Measurements from ENCODE around the gene SULF2.

SULF2 gene

DNA sequence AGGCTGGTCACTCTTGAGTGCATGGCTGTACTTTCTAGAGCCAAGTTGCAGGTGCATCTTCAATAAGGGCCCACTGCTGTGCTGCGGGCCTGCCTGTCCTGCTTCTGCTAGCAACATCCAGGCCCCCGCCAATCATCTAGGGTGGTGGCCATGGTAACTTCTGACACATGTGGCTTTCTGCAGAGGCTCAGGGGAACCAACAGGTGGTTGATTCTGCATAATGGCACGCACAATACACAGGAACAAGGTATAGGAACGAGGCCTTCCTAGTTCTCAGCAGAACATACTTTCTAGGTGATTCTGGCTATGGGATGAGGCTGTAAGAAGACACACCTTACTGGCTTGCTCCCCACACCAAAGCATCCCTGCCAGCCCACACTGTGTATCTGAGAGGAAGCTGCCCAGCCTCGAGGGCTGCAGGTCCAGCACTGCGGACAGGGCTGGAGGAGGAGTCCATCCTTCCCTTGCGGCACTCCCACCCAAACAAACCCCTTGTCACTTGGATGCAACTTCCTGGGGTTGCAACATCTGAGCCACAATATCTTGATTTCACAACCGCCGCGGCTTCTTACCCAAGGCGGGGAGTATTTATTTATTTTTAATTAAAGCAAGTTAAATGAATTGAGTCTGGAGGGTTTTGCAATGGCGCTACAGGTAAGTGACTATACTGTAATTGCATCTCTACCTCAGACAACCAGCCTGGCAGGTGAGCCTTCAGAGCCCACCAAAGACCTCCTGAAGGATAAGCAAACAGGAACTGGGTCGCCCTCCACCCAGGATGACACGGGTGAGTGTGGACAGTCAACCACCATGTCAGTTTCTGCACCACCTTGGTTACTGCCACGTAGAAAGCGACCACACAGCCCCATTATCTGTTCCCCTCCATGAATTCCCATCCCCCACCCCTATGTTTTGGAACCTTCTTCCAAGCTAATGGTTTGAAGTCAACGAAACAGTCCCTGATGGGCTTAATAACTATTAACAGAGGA is 49.6 kb downstream of the SULF2 start:
- DNase-seq: peak; percentile 22

DNA sequence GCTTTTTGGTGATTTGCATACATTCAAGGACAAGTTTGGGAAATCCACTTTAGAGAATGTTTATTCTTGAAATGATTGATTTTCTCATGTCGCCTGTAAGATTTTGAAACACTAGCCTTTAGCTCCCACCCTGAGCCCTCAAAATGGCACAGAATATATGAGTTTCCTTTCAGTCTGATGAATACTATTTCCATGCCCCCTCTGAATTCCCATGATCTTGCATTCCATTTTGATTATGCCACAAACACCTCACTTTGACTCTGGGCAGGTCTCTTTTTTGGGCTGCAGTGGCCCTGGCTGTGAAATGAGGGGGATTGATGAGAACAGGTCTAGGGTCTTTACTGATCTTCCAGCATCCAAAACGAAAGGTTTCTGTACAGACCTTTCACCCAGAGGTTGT is 50.4 kb downstream of the SULF2 start:
- DNase-seq: no peak

DNA sequence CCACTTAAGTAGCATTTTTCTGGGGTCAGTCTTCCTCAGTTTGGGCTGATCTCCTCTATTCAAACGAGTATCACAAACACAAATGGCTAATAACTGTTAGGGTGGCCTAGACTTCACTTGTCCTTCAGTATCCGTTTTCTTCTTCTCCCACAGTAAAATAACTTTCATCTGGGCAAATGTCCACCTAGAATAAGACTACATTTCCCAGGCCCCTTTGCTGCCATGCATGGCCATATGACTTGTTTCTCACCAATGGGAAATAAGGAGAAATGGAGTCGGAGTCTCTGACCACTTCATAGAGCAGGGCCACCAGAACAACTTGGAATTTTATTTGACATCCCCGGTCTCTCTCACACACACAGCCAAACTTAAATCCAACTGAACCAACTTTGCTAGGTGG is 51.4 kb downstream of the SULF2 start:
- no peak for DNase-seq

DNA sequence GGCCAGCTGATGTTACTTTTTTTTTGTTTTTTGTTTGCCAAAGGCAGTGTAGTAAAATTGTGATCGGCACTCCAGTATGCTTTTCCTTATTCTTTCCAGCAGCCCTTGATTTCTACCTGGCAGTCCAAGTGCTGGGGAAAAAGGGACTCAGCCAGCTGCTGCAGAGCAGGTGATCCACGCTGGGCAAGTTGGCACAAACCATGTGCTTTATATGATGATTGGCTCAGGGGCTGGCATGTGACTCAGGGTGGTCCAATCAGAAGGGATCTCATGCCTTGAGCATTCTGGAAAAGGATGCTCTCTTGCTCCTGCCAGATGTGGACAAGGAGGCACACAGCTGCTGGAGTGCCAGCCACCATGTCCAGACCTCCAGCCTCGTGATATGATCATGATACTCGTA is 54.5 kb downstream of the SULF2 start:
- no peak for DNase-seq

DNA sequence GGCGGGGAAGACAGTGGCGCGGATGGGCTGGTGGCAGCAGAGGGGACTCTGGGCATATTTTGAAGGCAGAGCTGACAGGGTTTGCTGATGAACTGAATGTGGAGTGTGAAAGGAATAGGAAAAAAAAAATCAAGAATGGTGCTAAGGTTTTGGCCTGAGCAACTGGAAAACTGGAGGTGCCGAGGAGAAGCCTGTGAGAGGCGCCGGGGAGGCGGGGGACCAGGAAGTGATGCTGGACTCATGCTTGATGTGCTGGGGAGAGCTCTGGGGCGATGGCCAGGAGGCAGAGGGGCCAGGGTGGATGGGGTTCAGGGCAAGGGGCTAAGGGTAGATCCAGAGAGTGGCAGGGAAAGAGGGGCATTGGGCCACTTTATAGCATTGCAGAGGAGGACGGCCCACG is 55.8 kb downstream of the SULF2 start:
- DNase-seq: no peak

DNA sequence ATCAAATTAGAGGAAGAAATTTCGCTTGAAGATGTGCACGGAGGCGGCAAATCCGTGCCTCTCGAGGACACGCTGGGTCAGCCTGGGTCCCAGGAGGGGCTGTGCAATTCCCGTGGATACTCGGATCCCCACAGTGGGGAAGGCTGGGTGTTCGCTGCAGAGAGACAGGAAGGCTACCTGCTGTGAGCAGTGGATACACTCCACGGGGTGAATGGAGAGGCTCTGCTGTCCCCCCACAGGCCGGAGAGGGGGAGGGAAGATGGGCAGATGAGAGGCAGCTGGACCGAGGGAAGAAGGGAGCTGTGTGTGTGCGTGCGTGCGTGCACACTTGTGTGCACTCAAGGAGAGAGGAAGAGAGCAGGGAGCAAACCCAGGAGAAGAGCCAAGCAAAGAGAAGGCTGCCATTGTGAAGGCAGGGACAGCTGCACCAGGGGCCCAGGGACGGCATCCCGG is 57.3 kb downstream of the SULF2 start:
- no peak for DNase-seq

DNA sequence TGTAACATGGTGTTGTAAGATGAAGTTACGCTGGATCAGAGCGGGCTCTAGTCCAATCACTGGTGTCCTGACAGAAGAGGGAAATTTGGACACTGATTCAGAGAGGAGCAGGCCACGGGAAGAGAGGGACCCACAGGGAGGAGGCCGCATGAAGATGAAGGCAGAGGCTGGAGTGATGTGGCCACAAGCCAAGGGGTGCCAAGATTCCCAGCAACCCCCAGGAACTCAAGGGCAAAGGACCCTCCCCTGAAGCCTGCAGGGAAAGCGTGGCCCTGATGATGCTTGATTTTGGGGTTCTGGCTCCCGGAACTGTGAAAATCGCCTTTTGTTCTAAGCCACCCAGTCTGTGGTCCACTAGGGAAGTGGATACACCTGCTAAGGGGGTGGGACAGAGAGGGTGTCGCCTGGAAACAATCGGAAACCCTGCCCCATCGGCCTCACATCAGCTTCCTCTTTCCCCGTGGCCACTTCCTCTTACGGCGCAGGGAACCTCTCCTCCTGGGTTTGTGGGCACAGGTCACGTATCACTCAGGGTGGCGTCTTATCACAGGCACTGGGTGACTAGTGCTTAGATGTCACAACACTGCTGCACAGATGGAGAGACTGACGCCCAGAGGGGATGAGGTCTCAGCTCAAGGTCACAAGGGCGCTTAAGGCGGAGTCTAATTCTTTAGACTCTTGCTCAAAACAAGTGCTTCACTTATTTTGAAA is 58.0 kb downstream of the SULF2 start:
- DNase-seq: peak; percentile 82

DNA sequence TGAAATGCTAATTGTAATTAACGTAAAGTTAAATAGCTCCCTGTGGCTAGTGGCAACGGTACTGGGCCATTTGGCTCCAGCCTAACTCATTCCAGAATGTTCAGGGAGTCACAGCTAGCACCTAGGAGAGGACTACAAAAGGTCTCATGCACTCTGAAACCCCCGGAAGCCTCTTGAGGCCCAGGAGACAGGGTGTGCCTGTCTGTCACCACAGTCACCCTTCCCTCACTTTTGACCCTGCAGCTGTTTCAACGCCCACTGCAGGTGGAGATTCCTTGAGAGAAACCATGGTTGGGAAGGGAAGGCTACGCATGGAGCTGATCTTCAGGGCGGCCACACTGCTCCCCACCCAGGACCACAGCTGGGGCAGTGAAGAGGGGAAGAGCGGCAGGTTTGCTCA is 58.6 kb downstream of the SULF2 start:
- no peak for DNase-seq

DNA sequence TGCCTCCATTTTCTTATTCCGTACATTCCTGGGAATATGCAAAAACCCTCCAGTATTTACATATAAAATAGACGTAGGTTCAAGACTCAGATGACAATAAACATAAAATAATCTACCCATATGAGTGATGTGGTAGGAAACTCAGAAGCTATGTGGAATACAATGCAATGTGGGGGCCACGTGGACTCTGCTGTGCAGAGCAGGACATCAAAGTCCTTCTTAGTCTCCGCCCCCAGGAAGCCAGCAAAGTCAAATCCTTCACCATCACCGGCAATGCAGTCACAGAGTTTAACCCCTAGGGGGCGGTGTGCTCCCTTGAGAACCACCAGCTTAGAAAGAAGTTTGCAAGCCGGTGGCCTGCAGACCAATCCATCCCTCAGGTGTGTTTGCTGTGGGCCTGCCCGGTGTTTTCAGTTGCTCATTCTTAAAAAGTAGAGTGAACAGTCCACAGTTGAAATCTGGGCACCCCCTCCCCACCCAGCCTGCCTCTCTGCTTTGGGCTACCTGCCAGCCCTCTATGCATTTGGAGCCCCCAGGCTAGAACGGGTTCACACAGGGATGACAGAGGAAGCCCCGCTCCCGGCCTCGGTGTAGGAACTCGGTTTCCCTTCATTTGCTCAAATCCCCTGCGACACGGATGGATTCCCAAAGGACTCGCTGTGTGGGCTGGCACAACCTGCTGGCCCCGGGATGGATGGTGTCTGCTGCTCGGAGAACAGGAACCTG is 59.9 kb downstream of the SULF2 start:
- DNase-seq: peak; percentile 86

DNA sequence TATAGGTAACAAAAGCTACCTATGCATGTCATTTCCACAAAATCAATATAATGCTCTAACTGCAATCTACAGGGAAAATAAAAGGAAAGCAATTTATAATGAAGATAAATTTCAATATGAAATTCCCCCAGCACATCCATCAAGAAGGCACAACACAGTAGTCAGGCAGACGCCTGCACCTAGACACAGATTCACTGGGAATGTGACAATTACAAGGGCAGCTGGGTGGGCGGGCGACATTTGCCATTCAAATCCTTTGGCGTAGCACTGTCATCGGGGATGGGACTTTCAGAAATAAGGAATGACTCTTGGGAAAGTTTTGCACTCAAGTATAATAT is 60.4 kb downstream of the SULF2 start:
- no peak for DNase-seq

DNA sequence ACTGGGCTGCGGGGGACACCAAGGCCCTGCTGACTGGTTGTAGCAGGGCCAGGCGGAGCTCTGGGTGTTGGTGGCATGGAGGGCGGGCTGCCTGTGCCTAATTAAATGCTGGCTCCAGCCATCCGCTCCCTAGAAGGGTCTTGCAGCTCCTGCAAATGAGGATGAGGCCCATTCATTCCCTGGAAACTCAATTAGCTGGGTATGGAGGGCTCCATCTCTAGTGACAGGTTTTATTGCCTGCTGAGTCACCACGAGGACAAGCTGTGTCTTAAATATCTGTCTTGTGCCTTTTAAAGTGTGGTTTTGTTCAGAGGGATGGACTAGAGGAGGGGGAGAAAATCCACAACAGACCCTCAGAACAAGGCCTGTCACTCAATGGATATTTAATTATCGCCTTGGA is 60.9 kb downstream of the SULF2 start:
- DNase-seq: no peak

DNA sequence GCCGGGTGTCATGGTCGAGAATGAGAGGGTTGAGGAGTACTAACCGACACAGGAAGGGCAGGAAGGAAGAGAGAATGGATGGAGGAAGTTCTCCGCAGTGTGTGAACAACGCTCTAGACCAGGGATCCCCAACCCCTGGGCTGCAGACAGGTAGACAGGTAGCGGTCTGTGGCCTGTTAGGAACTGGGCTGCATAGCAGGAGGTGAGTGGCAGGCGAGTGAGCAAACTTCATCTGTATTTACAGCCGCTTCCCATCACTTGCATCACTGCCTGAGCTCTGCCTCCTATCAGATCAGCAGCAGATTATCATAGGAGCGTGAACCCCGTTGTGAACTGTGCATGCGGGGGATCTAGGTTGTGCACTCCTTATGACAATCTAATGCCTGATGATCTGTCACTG is 62.0 kb downstream of the SULF2 start:
- no peak for DNase-seq

DNA sequence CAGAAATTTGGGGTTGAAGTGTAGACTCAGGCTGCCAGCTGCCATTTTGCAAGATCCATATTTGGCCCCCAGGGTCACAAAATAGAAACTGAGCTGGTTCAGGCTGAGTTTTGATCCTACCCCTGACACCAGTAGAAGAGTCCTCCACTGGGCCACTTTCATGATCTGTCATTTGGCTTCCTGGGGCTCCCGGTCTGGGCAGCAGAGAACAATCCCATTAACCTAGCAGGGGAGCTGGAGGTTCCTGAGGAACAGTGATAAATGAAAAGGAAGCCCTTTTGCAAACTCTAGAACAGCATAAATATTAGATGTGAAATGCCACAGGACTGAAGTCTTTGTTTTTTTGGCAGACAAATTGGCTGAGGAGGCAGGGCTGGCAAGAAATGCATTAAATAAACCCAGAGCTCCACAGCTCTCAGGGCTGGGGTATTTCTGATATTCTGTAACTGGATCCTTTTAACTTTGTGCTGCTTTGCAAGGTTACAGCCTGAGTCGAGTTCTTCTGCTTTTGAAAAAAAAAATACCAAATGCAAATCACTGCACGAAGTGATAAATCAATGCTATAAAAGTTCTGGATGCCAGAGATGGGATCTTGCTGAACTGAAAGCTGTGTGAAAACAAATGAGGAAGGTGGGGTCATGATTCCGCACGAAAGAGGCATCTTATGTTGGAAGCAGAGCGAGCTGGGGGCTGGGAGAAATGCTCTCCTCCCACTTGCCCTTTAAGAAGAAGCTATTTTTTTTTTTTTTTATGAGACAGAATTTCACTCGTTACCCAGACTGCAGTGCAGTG is 64.4 kb downstream of the SULF2 start:
- no peak for DNase-seq

DNA sequence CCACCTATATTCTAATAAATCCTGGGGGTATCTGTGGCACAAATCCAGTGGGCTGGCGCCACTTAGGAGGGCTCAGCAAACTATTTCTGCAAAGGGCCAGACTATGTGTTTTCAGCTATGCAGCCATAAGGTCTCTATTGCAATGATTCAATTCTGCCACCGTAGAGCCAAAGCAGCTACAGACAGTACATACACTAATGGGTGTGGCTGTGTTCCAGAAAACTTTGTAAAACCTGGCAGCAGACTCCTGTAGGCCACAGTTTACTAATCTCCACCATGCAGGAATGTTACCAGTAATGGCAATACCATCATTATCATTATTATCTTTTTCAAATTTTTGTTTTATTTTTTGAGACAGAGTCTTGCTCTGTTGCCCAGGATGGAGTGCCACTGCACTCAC is 65.7 kb downstream of the SULF2 start:
- no peak for DNase-seq

DNA sequence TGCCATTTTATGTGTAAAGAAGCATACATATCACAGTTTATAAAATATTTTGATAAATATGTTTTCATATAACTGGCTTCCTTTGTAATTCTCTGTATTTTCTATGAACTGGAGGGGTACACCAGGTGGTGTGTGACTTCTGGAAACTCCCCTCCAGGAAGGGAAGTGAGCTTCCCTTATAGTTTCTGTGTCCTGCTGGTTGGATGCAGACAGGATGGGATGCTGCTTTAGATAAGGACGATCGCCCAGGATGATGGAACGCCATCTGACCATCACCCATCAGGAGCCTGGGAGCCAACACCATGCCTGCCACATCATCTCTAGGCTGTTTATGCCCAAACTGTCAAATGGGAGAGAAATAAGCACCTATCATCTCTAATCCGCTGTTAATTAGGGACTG is 66.1 kb downstream of the SULF2 start:
- DNase-seq: no peak

DNA sequence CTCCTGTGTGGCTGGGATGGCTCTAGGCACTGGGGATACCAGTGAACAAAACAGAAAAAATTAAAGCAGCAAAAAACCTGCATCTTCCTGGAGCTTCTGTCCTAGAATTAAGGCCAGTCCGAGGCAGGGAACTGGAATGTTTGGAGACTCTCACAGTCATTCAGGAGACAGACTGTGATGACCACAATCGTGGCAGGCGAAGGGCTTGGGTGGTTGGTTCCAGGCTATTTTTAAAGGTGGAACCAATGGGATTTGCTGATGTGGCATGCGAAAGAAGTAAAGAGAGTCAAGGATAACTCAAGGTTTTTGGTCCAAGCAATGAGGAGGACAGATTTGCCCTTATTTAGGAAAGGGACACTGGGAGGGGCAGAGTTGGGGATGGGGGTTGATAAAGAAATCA is 66.9 kb downstream of the SULF2 start:
- DNase-seq: no peak

DNA sequence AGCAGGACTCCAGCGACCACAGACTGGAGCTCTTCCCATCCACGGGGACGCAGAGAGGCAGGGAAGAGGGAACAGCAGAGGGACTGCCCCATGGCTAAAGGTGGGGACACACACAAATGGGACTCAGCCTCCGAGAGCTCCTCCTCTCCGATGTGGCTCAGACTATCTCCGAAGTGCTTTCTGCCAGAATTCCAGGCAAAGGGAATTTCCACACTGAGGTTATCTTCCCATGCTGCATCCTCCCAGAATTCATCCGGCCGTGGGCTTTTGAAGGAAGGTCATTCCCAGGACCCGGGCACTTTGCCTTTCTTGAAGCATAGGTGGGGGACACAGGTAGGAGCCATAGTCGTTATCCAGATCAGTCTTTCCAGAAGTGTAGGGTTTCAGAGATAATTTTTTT is 67.9 kb downstream of the SULF2 start:
- DNase-seq: no peak

DNA sequence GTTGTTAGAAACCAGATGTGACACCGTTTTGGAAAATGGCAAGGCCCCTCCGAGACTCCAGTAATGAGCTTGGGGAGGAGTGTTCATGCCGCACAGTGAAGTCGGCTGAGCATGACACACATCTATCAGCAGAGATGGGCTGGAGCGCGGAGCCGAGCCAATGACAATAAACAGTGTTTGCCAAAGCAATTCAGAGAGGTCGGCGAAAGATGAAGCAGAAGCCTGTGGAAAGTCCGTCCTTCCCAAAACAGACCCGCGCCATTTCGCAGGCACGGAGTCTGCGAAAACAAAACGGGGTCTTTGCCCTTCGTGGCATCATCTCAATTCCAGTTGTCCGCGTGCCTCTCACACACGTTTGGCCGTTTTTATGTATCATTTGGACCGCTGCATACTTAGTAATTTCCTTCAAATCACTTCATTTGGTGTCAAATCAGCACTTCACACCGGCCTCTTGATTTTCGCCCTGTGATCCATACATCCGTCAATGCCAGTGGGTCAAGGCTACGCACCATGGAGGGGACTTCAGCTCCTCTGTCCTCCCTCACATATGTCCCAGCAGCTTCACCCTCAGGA is 71.3 kb downstream of the SULF2 start:
- no peak for DNase-seq

DNA sequence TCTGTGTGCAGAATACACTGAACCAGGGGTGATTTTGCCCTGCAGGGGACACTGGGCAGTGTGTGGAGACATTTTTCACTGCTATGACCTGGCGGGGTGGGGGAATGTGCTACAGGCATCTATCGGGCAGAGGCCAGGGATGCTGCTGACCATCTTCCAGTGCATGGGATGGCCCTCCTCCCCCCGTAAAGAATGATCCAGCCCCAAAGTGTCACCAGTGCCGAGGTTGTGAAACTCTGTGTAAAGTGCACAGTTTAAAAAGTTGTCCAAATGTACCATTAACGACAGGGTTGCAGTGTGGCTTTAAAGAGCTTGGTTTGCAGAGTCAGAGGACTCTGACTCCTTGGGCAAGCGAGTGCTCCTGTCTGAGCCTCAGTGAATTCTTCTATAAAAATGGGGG is 72.1 kb downstream of the SULF2 start:
- no peak for DNase-seq

DNA sequence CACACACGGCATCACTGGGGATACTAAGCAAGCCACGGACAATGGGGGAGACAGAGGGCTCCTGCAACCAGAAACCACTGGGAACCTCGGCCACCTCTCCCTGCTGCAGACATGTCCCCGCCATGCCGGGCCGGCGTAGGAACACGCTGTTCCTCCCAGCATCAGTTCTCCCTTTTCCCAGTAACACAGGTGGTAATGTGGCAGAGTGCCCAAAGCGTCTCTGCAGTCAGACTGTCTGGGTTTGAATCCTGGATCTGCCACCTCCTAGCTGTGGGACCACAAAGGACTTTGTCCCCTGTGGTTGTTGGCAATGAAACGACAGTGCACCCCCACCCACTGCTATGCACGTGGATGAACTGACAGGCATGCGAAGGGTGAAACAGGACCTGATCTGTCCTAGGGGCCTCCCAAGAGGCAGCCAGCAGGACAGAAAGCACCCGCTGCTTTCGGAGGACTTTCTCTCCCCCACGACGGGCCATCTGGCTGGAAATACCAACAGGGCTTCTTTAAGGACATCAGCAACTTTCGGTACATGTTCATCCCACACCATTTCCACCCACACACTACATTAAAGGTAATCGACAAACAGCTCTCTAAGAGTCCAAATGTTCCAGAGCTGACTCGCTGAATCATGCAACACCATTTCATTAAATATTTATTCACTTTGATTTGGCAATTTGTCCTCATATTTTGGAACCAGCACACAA is 74.1 kb downstream of the SULF2 start:
- no peak for DNase-seq

DNA sequence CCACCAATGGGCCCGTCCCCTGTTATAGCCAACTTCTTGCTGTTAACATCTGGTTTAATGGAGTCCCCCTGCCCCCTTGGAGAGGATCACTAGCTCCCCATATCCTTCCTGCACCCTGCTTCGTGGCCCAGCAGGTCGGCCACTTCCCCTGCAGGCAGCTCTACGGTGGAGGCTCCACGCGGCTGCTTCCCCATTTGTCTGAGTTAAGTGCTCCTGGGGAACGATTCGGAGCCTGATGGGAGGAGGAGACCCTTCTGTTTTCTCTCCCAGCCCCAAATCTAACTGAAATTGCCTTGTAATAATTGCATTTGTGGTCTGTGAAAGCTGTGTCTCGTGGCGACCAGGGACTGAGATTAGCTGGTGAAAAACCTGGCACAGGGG is 74.6 kb downstream of the SULF2 start:
- DNase-seq: no peak
